ENCODE results near the gene PSMC3. TPM values are rescaled to one million over a fixed set of nuclear protein-coding genes. Genes with fewer than 3 reads are reported as not detected.

PSMC3 gene
- total RNA-seq, 1 donor from 2014 or later, result 130 TPM

DNA sequence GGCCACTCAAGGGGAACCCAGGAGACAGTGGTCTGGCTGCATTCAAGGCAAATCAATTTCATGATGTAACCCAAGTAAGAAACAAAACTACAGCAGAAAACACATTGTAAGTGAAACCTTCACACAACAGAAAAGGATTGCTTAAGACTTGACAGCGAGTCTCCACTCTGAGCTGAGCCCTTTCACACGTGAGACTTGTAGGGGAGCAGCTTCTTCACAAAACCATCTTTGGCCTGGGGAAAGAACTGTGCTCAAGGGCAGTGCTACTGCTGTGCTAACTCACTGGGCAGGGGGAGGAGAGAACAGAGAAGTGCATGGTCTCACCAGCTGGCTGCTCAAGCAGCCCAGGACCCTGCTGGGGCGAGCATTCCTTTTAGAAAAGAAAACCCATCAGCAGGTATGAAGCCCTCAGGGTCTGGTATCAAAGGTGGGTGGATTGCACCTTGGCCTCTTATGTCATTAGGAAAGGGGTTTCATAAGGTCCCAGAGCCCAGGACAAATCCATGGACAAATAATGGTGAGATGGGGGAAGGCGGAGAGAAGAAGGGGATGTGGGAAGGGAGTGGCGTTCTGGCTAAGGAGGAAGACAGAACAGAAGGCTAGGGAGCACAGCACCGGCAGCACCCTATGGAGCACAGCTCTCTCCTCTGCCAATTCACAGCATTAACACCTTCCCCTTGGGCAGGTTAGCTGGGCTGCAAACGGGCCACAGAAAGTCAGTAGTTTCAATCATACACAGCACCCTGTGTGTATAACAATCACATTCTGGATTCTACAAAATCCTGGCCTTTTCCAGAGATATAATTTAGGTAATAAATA, 43.3 kb upstream of the PSMC3 start:
- no peak overlapping the region for H2AFZ ChIP-seq (ENCODE audit: low read depth, low read length)
- H3K9ac ChIP-seq (ENCODE audit: low read length), result no peak overlapping the region
- H3K36me3 Mint-ChIP-seq (ENCODE audit: low read depth, unreplicated experiment), result peaks cover 32% of the 10 kb centered on the region
- no peak overlapping the region for H3K4me3 Mint-ChIP-seq (ENCODE audit: unreplicated experiment)
- no peaks in the 10 kb centered on the region for H3K27me3 Mint-ChIP-seq (ENCODE audit: low read depth, unreplicated experiment)
- H3K4me1 Mint-ChIP-seq (ENCODE audit: low read depth, unreplicated experiment), result peaks cover 10% of the 10 kb centered on the region
- H3K36me3 ChIP-seq (ENCODE audit: insufficient read depth, low read length), result peaks cover 43% of the 10 kb centered on the region
- no peak for DNase-seq (ENCODE audit: low read depth)
- H3K9me3 Mint-ChIP-seq (ENCODE audit: unreplicated experiment), result no peaks in the 10 kb centered on the region
- H3K27me3 ChIP-seq (ENCODE audit: insufficient read depth, low read length), result no peaks in the 10 kb centered on the region
- no peak overlapping the region for H3K27ac ChIP-seq (ENCODE audit: low read depth, low read length)
- H3K4me1 ChIP-seq (ENCODE audit: insufficient read depth, low read length), result peaks cover 36% of the 10 kb centered on the region
- TF ChIP-seq, protein P1, sequence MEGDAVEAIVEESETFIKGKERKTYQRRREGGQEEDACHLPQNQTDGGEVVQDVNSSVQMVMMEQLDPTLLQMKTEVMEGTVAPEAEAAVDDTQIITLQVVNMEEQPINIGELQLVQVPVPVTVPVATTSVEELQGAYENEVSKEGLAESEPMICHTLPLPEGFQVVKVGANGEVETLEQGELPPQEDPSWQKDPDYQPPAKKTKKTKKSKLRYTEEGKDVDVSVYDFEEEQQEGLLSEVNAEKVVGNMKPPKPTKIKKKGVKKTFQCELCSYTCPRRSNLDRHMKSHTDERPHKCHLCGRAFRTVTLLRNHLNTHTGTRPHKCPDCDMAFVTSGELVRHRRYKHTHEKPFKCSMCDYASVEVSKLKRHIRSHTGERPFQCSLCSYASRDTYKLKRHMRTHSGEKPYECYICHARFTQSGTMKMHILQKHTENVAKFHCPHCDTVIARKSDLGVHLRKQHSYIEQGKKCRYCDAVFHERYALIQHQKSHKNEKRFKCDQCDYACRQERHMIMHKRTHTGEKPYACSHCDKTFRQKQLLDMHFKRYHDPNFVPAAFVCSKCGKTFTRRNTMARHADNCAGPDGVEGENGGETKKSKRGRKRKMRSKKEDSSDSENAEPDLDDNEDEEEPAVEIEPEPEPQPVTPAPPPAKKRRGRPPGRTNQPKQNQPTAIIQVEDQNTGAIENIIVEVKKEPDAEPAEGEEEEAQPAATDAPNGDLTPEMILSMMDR (IDR thresholded peaks at IDR 0.05; ENCODE audit: insufficient read depth, low read depth, low read length), result no peak
- TF ChIP-seq EZH2 (IDR thresholded peaks at IDR 0.05; ENCODE audit: insufficient read depth, low read length), result no peak
- no peak overlapping the region for H3K4me2 ChIP-seq (ENCODE audit: low read length)
- H3K9me3 ChIP-seq (ENCODE audit: insufficient read depth, low read depth, low read length), result no peaks in the 10 kb centered on the region
- peaks cover 79% of the 10 kb centered on the region for H4K20me1 ChIP-seq (ENCODE audit: insufficient read depth, low read length)
- peak overlapping the region; percentile 58 for H3K27ac Mint-ChIP-seq (ENCODE audit: unreplicated experiment)
- peaks cover 53% of the 10 kb centered on the region for H3K79me2 ChIP-seq (ENCODE audit: insufficient read depth, low read length)
- FAIRE-seq, result no peak
- H3K4me3 ChIP-seq (ENCODE audit: insufficient read depth, low read depth, low read length), result no peak overlapping the region

DNA sequence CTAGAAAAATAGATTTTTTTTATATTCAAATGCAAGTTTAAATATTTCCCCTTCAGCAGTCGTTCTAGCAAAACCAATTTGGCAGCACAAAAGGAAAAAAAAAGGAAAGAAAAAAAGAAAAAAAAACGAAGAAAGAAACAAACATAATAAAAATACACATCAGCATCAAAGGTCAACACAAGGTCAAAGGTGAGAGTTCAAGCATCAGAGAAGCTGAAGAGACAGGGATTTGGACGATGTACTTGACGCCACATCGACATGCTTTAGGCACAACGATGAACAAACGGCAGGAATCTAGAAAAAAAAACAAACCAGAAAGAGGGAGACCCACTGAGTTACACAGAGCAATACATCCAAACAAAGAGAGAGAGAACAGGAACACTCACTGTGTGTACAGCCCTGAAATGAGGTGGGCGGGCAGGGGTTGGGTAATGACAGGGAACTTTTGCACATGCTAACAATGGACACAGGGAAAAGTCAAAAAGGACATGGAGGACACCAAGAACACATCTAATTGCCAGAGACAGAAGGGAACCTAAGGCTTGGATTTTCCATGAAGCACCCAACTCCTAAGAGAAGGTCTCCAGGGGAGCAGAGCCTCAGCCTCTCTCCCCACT, 42.5 kb upstream of the PSMC3 start:
- Histone ChIP-seq H3K9ac (ENCODE audit: low read length) (no peak overlapping the region), H3K27me3 (ENCODE audit: insufficient read depth, low read length) (no peaks in the 10 kb centered on the region), H4K20me1 (ENCODE audit: insufficient read depth, low read length) (peaks cover 81% of the 10 kb centered on the region), H2AFZ (ENCODE audit: low read depth, low read length) (no peak overlapping the region), H3K27ac (ENCODE audit: low read depth, low read length) (no peak overlapping the region), H3K79me2 (ENCODE audit: insufficient read depth, low read length) (peaks cover 56% of the 10 kb centered on the region), H3K4me1 (ENCODE audit: insufficient read depth, low read length) (peaks cover 36% of the 10 kb centered on the region), H3K4me2 (ENCODE audit: low read length) (peak overlapping the region; percentile 40), H3K4me3 (ENCODE audit: insufficient read depth, low read depth, low read length) (no peak overlapping the region), H3K9me3 (ENCODE audit: insufficient read depth, low read depth, low read length) (no peaks in the 10 kb centered on the region), H3K36me3 (ENCODE audit: insufficient read depth, low read length) (peaks cover 40% of the 10 kb centered on the region)
- Mint-ChIP-seq H3K36me3 (ENCODE audit: low read depth, unreplicated experiment) (peaks cover 28% of the 10 kb centered on the region), H3K27ac (ENCODE audit: unreplicated experiment) (no peak overlapping the region), H3K27me3 (ENCODE audit: low read depth, unreplicated experiment) (no peaks in the 10 kb centered on the region), H3K4me3 (ENCODE audit: unreplicated experiment) (no peak overlapping the region), H3K4me1 (ENCODE audit: low read depth, unreplicated experiment) (peaks cover 6% of the 10 kb centered on the region), H3K9me3 (ENCODE audit: unreplicated experiment) (no peaks in the 10 kb centered on the region)
- no peak for FAIRE-seq
- TF ChIP-seq, protein P1 (IDR thresholded peaks at IDR 0.05; ENCODE audit: insufficient read depth, low read depth, low read length), result no peak
- TF ChIP-seq EZH2 (IDR thresholded peaks at IDR 0.05; ENCODE audit: insufficient read depth, low read length), result no peak
- DNase-seq (ENCODE audit: low read depth), result no peak

All from astrocyte (in vitro differentiated cells and primary cell).